Measurements from ENCODE around the gene VPS37B. TPM values are rescaled to one million over a fixed set of nuclear protein-coding genes. Genes with fewer than 3 reads are reported as not detected.

Gene VPS37B
- total and polyA plus RNA-seq, 10 of the 15 experiments (the other 5 are each of a cell fraction or from before 2014, with no cell fraction given) = 0.66 to 68.6 (median 39.6) TPM

DNA sequence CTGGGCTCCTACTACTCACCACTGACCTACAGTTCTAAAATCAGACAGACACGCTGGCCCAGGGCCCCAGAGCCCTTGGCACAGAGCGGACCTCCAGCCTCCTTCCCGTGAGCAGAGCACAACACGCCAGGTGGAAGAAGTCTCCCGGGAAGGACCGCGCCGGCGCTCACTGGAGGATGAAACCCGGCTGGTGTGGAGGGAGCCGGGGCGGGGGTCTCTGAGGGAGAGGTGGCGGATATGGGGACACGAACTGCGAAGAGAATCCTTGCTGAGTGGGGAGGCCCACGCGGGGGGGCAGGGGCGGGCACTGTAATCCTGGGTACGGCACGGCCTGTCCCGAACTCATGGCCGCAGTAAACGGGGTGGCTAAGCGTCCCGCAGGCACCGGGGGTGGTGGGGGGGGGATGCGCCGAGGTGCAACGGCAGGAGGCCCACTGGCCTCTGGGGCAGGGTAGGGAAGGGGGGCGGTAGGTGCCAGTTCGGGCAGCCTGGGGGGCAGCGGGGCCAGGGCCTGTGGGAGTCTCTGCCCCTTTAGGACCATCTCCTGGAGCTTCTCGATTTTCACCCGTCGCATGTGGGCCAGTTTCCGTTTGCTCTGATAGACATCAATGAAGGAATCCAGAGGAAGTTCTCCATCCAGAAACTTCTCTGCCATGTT, 28.8 kb downstream of the VPS37B start:
- BruUV-seq (replicated peaks) = no TSS peak
- intact Hi-C loops (cut with micrococcal nuclease; ENCODE audit: unreplicated experiment) (no loop called here), in situ Hi-C loops (cut with MboI) (loop anchor here (25.0 kb wide), 1 partner anchor 370 kb away; the partner anchor contains the start of genes MPHOSPH9 and MTRFR)
- FAIRE-seq = no peak
- H3K27me3 ChIP-seq (replicated peaks in 1 of 2; ENCODE audit: control insufficient read depth in 2 of 2, insufficient read depth in 2 of 2, low read length in 1 of 2) = no peaks in the 10 kb centered on the region
- no peak for ATAC-seq
- H4K20me1 ChIP-seq (ENCODE audit: control insufficient read depth, insufficient read depth) = no peaks in the 10 kb centered on the region
- ChIA-PET CTCF (interaction anchor here (0.9 to 2.2 kb wide), 2 partner anchors 12 to 27 kb away, joined by 3 to 9 read pairs; no protein-coding TSS in a partner anchor), SMC1A (ENCODE audit: uncharacterized antibody, unreplicated experiment) (no interaction called here), RAD21 (ENCODE audit: unreplicated experiment) (interaction anchor here (1.2 kb wide), 1 partner anchor 27 kb away, joined by 4 read pairs; no protein-coding TSS in a partner anchor), POLR2A (no interaction called here)
- H3K9me3 ChIP-seq (replicated peaks; ENCODE audit: control insufficient read depth, insufficient read depth, low read length) = no peaks in the 10 kb centered on the region
- no peak overlapping the region for H3K9ac ChIP-seq (ENCODE audit: control insufficient read depth, insufficient read depth, low read length)
- TF ChIP-seq CHD4 (IDR thresholded peaks at IDR 0.05) = no peak
- no peak for DNase-seq (ENCODE audit: low read depth, low spot score)
- 91% methylated on average over 27 of the region's 36 CpGs for WGBS (ENCODE audit: insufficient coverage, insufficient replicate concordance, low lambda C conversion rate, missing lambda C conversion rate)
- no peak overlapping the region for H3K27ac ChIP-seq (ENCODE audit: control insufficient read depth, insufficient read depth)
- H3K79me2 ChIP-seq (ENCODE audit: control insufficient read depth, insufficient read depth, low read length) = peaks cover 7% of the 10 kb centered on the region
- no peak overlapping the region for H3K4me3 ChIP-seq
- no peak overlapping the region for H3K4me2 ChIP-seq (ENCODE audit: control insufficient read depth, insufficient read depth)
- H2AFZ ChIP-seq (ENCODE audit: control insufficient read depth, low read depth, low read length) = no peak overlapping the region
- H3K4me1 ChIP-seq (ENCODE audit: control insufficient read depth, insufficient read depth, low read length) = peaks cover 17% of the 10 kb centered on the region
- H3K36me3 ChIP-seq (ENCODE audit: control insufficient read depth in 2 of 2, insufficient read depth in 2 of 2, low read length in 1 of 2) = peaks cover 15 to 42% of the 10 kb centered on the region in 2 experiments; a peak in 3 of 4 replicates

DNA sequence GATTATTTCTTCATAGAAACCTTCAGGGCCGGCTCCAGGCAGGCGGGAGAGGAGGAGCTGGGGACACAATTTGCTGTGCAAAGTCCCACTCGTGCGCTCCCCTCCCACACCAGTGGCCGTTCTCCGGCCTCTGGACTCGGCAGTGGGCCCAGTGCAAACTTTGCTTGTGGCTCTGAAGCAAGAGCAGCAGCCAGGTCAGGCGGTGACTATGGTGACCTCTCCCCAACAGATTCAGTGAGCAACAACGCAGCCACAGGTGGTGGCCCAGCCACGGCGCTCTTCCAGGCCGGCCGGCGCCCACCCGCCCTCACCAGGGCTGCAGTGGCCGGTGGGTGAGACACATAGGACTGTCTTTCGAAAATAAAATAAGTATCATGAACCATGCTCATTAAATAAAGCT, 29.5 kb downstream of the VPS37B start:
- in situ Hi-C loops (cut with MboI) (loop anchor here (25.0 kb wide), 1 partner anchor 371 kb away; the partner anchor contains the start of genes MPHOSPH9 and MTRFR), intact Hi-C loops (cut with micrococcal nuclease; ENCODE audit: unreplicated experiment) (no loop called here)
- no peaks in the 10 kb centered on the region for H3K27me3 ChIP-seq (replicated peaks in 1 of 2; ENCODE audit: control insufficient read depth in 2 of 2, insufficient read depth in 2 of 2, low read length in 1 of 2)
- no peak overlapping the region for H3K4me2 ChIP-seq (ENCODE audit: control insufficient read depth, insufficient read depth)
- WGBS (ENCODE audit: insufficient coverage, insufficient replicate concordance, low lambda C conversion rate, missing lambda C conversion rate) = 84% methylated on average over 16 of the region's 17 CpGs
- TSS peak; percentile 45 for BruUV-seq (replicated peaks)
- H3K79me2 ChIP-seq (ENCODE audit: control insufficient read depth, insufficient read depth, low read length) = peaks cover 3% of the 10 kb centered on the region
- no peak for TF ChIP-seq POLR2AphosphoS5 (IDR thresholded peaks at IDR 0.05; ENCODE audit: low read length)
- peaks cover 10% of the 10 kb centered on the region for H3K4me1 ChIP-seq (ENCODE audit: control insufficient read depth, insufficient read depth, low read length)
- H3K9ac ChIP-seq (ENCODE audit: control insufficient read depth, insufficient read depth, low read length) = no peak overlapping the region
- ChIA-PET SMC1A (ENCODE audit: uncharacterized antibody, unreplicated experiment) (no interaction called here), POLR2A (no interaction called here), RAD21 (ENCODE audit: unreplicated experiment) (no interaction called here), CTCF (interaction anchor here (0.9 to 1.6 kb wide), 3 partner anchors 13 to 85 kb away, joined by 3 to 4 read pairs (median 3); no protein-coding TSS in a partner anchor)
- no peak for FAIRE-seq
- no peak for DNase-seq (ENCODE audit: low read depth, low spot score)
- H3K4me3 ChIP-seq = no peak overlapping the region
- peaks cover 15 to 42% of the 10 kb centered on the region in 2 experiments; a peak in 3 of 4 replicates for H3K36me3 ChIP-seq (ENCODE audit: control insufficient read depth in 2 of 2, insufficient read depth in 2 of 2, low read length in 1 of 2)
- no peaks in the 10 kb centered on the region for H3K9me3 ChIP-seq (replicated peaks; ENCODE audit: control insufficient read depth, insufficient read depth, low read length)
- no peaks in the 10 kb centered on the region for H4K20me1 ChIP-seq (ENCODE audit: control insufficient read depth, insufficient read depth)
- no peak for ATAC-seq
- H3K27ac ChIP-seq (ENCODE audit: control insufficient read depth, insufficient read depth) = no peak overlapping the region
- H2AFZ ChIP-seq (ENCODE audit: control insufficient read depth, low read depth, low read length) = no peak overlapping the region

Measured in GM12878 (cell line).